Measurements from ENCODE around the gene TENM3.
A peak's percentile ranks its signal among the peaks of the same experiment; 100 is the strongest.

Gene TENM3

DNA sequence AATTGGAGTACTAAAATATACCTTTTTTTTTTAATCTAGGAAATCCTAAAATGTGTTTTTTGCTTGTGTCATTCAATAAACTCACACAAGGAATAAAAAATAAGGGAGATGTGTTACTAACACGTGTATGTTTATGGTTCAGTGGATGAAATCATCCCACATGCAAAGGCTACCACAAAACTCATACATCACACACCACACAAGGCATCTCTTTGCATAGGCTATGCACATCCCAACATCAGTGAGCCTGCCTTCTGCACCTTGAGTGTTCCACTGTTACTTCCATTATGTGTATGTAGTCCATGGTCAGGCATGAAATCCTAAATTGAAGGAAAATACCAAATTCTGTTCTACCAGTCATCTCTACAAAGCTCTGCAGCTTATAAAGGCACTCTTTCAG, 460.9 kb downstream of the TENM3 start:
- no peak overlapping the region for H3K9ac ChIP-seq (ENCODE audit: low read length)
- no peak overlapping the region for H3K27ac ChIP-seq (ENCODE audit: low read length)
- H3K27me3 ChIP-seq (ENCODE audit: control insufficient read depth, insufficient read depth, low read length): no peaks in the 10 kb centered on the region
- H3K36me3 ChIP-seq (ENCODE audit: control insufficient read depth, low read depth, low read length): no peaks in the 10 kb centered on the region
- H3K9me3 ChIP-seq (ENCODE audit: control insufficient read depth, low read depth, low read length): no peaks in the 10 kb centered on the region
- H3K4me1 ChIP-seq (ENCODE audit: control insufficient read depth, low read depth, low read length): peaks cover 10% of the 10 kb centered on the region
- H3K4me3 ChIP-seq (ENCODE audit: low read length): no peak overlapping the region

DNA sequence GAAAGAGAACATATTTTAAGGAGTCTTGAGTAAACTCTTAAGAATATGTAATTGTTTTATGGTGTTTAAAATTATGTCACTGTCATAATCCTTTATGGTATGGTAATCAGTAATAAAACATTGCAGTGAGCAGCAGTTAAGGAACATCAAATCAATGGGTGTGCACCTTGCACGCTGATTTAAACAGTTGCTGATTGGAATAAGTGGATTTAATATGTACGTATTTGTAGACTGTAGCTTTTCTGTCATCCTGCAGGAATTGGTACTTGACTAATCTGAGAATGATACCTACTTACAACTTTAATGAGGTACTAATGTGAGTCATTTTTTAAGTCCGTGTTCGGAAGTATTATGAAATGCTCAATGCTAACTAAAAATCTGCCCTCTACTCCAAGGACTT, 461.7 kb downstream of the TENM3 start:
- peaks cover 5% of the 10 kb centered on the region for H3K4me1 ChIP-seq (ENCODE audit: control insufficient read depth, low read depth, low read length)
- no peak overlapping the region for H3K9ac ChIP-seq (ENCODE audit: low read length)
- H3K27me3 ChIP-seq (ENCODE audit: control insufficient read depth, insufficient read depth, low read length): no peaks in the 10 kb centered on the region
- H3K36me3 ChIP-seq (ENCODE audit: control insufficient read depth, low read depth, low read length): no peaks in the 10 kb centered on the region
- no peak overlapping the region for H3K27ac ChIP-seq (ENCODE audit: low read length)
- H3K4me3 ChIP-seq (ENCODE audit: low read length): no peak overlapping the region
- H3K9me3 ChIP-seq (ENCODE audit: control insufficient read depth, low read depth, low read length): no peaks in the 10 kb centered on the region

DNA sequence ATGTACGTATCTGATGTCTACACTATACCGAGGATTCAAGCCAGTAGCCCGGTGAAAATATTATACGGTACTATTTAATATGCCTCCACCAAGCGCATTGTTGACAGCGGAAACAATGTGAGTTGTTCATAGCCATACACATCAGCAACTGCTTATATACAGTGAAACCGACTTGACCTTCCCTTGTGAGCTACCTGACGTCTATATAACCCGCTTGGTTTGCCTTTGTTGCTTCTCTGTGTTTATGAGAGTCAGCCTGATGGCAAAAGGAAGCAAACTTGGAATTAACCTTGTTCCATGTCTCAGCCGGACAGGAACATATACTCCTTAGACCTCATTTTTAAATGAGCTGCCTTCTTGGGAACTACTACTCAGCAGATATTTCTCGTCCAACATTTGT, 462.2 kb downstream of the TENM3 start:
- H3K36me3 ChIP-seq (ENCODE audit: control insufficient read depth, low read depth, low read length): no peaks in the 10 kb centered on the region
- H3K9me3 ChIP-seq (ENCODE audit: control insufficient read depth, low read depth, low read length): no peaks in the 10 kb centered on the region
- H3K9ac ChIP-seq (ENCODE audit: low read length): no peak overlapping the region
- peaks cover 1% of the 10 kb centered on the region for H3K4me1 ChIP-seq (ENCODE audit: control insufficient read depth, low read depth, low read length)
- no peak overlapping the region for H3K4me3 ChIP-seq (ENCODE audit: low read length)
- H3K27ac ChIP-seq (ENCODE audit: low read length): no peak overlapping the region
- no peaks in the 10 kb centered on the region for H3K27me3 ChIP-seq (ENCODE audit: control insufficient read depth, insufficient read depth, low read length)

DNA sequence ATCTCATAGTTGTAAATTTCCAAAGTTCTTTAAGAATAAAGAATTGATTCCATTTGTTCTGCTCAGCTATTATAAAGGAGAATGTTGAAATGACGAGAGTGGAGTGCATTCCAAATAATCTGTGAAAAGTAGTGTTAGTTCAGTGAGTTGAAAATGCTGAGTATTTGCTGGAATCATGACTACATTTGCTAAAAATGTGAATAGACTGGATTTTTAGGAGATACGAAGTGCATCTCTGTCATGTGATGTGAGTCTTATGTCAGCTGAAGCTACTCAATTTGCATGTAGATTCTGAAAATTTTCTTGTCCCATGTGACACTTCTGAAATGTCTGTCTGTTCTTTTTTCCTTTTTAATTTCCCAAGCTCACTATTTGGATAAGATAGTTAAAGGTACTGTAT, 468.0 kb downstream of the TENM3 start:
- no peak overlapping the region for H3K27ac ChIP-seq (ENCODE audit: low read length)
- H3K9ac ChIP-seq (ENCODE audit: low read length): no peak overlapping the region
- H3K36me3 ChIP-seq (ENCODE audit: control insufficient read depth, low read depth, low read length): no peaks in the 10 kb centered on the region
- H3K9me3 ChIP-seq (ENCODE audit: control insufficient read depth, low read depth, low read length): no peaks in the 10 kb centered on the region
- H3K4me3 ChIP-seq (ENCODE audit: low read length): no peak overlapping the region
- peaks cover 12% of the 10 kb centered on the region for H3K4me1 ChIP-seq (ENCODE audit: control insufficient read depth, low read depth, low read length)
- no peaks in the 10 kb centered on the region for H3K27me3 ChIP-seq (ENCODE audit: control insufficient read depth, insufficient read depth, low read length)

DNA sequence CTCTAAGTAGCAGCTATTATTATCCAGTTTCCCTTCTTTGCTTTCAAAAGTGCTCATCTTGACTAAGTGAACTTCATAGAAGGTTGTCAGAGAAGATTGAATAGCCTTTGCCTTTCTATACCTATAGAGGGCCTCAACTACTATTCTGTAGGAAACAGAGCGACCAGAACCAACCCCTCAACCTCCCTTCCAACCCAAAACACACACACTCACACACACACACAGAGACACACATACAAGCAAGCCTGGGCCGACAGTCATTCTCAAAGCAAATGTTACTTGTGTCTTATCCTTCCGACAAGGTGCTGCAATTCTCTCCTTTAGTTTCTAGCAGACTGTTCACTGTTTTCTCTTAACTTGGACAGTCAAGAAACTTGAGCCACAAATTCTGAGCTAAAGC, 472.3 kb downstream of the TENM3 start:
- Histone ChIP-seq H3K4me1 (ENCODE audit: control insufficient read depth, low read depth, low read length) (peaks cover 16% of the 10 kb centered on the region), H3K4me3 (ENCODE audit: low read length) (peak overlapping the region; percentile 7), H3K27ac (ENCODE audit: low read length) (no peak overlapping the region), H3K9me3 (ENCODE audit: control insufficient read depth, low read depth, low read length) (no peaks in the 10 kb centered on the region), H3K9ac (ENCODE audit: low read length) (no peak overlapping the region), H3K36me3 (ENCODE audit: control insufficient read depth, low read depth, low read length) (no peaks in the 10 kb centered on the region), H3K27me3 (ENCODE audit: control insufficient read depth, insufficient read depth, low read length) (no peaks in the 10 kb centered on the region)

DNA sequence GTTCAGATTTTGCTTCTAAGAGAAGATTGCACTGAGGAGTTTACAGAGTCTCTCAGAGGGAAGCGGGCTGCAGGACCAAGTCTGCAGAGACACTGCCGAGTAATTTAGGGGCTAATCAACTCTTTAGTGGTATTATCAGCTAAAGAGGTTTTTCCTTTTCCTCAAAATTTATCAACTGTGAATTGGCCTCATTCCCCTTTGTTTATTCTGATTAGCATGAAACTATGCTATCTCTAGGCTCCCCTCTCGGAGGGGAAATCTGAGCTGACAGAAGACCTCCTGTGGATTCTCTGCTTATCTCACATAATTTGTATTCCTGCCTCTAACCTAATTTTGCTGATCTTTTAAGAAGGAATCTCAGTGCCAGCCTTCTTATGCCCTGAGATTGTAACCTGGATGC, 473.0 kb downstream of the TENM3 start:
- H3K27me3 ChIP-seq (ENCODE audit: control insufficient read depth, insufficient read depth, low read length): no peaks in the 10 kb centered on the region
- no peak overlapping the region for H3K9ac ChIP-seq (ENCODE audit: low read length)
- H3K4me1 ChIP-seq (ENCODE audit: control insufficient read depth, low read depth, low read length): peaks cover 16% of the 10 kb centered on the region
- no peaks in the 10 kb centered on the region for H3K9me3 ChIP-seq (ENCODE audit: control insufficient read depth, low read depth, low read length)
- H3K36me3 ChIP-seq (ENCODE audit: control insufficient read depth, low read depth, low read length): no peaks in the 10 kb centered on the region
- H3K4me3 ChIP-seq (ENCODE audit: low read length): peak overlapping the region; percentile 6
- peak overlapping the region; percentile 11 for H3K27ac ChIP-seq (ENCODE audit: low read length)

DNA sequence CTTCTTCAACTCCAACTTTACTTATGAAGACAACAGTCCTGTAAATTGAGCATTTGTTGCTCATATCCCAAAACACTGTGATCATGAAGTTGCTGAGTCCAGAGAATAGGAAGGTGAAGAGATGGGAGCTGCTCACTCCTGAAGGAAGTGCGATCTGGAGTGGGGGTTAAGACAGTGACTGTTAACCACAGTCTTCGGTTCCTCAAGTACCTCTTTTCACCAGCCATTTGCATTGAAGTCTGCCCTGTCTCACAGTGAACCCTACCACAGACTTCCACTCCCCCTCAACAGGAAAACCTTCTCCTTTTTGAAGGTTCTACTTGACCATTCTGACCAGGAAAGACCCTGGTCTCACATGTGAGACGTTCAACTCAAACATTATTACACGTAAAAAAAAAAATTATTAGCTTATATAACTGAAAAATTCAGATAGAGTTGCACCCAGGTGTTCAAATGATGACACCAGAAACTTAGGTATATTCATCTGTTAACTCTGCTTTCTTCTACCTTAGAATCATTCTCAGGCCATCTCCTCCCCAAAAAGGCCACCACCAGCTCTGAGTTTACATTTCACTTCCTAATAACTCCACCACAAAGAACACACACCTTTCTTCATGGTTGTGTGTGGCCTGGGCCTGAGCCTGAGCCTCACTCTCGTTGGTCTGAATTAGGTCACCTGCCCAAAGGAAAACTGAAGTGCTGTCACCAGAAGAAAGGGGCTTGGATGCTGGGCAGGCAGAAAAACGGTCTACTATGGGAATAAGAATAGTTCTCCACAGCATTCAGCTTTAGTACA, 474.8 kb downstream of the TENM3 start:
- H3K27me3 ChIP-seq (ENCODE audit: control insufficient read depth, insufficient read depth, low read length): no peaks in the 10 kb centered on the region

DNA sequence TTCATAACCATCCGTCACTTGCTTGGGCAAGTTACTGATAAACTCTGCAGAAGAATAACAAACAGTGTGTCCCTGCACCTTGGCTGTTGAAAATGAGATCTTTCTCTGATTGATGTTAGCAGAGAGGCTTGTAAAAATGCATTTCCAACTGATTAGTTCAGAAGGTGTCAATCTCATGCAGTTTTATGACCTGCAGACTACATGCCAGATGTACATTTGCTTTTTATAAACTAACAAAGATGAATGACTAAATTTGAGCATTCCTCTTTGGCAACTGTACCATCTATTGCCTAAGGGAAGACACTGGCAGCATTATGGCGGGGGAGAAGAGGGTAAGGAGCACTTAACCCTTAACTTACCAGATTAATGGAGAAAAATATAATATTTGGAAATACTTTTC, 481.2 kb downstream of the TENM3 start:
- no peak overlapping the region for H3K4me3 ChIP-seq (ENCODE audit: low read length)
- H3K36me3 ChIP-seq (ENCODE audit: control insufficient read depth, low read depth, low read length): no peaks in the 10 kb centered on the region
- no peaks in the 10 kb centered on the region for H3K27me3 ChIP-seq (ENCODE audit: control insufficient read depth, insufficient read depth, low read length)
- no peaks in the 10 kb centered on the region for H3K4me1 ChIP-seq (ENCODE audit: control insufficient read depth, low read depth, low read length)
- no peak overlapping the region for H3K27ac ChIP-seq (ENCODE audit: low read length)
- H3K9ac ChIP-seq (ENCODE audit: low read length): no peak overlapping the region
- no peaks in the 10 kb centered on the region for H3K9me3 ChIP-seq (ENCODE audit: control insufficient read depth, low read depth, low read length)

More for the DNA sequence above, 474.8 kb downstream of the TENM3 start:
- H3K4me1 ChIP-seq (ENCODE audit: control insufficient read depth, low read depth, low read length): peaks cover 16% of the 10 kb centered on the region
- H3K9me3 ChIP-seq (ENCODE audit: control insufficient read depth, low read depth, low read length): no peaks in the 10 kb centered on the region
- H3K4me3 ChIP-seq (ENCODE audit: low read length): no peak overlapping the region
- no peak overlapping the region for H3K27ac ChIP-seq (ENCODE audit: low read length)
- no peak overlapping the region for H3K9ac ChIP-seq (ENCODE audit: low read length)
- no peaks in the 10 kb centered on the region for H3K36me3 ChIP-seq (ENCODE audit: control insufficient read depth, low read depth, low read length)

DNA sequence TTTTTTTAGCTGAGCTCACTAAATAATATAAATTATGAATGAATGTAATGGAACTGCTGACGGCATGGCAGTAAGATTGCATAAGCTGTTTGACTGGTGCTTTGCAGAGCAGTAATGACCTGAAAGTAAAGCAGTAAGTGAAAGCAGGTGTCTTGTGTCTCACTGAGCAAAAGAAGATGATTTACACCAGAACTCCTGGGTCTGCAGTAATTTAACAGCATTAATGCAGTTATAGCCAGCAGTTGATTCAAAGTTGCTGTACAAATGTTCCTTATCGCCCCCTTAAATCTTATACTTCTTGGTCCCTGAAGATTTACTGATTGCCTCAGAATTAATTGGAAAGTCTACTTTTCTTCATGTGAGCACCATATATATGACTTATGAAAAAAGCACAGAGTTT, 486.3 kb downstream of the TENM3 start:
- Histone ChIP-seq H3K9me3 (ENCODE audit: control insufficient read depth, low read depth, low read length) (no peaks in the 10 kb centered on the region), H3K4me1 (ENCODE audit: control insufficient read depth, low read depth, low read length) (no peaks in the 10 kb centered on the region), H3K4me3 (ENCODE audit: low read length) (no peak overlapping the region), H3K36me3 (ENCODE audit: control insufficient read depth, low read depth, low read length) (peaks cover 13% of the 10 kb centered on the region), H3K27ac (ENCODE audit: low read length) (no peak overlapping the region), H3K27me3 (ENCODE audit: control insufficient read depth, insufficient read depth, low read length) (no peaks in the 10 kb centered on the region), H3K9ac (ENCODE audit: low read length) (no peak overlapping the region)

DNA sequence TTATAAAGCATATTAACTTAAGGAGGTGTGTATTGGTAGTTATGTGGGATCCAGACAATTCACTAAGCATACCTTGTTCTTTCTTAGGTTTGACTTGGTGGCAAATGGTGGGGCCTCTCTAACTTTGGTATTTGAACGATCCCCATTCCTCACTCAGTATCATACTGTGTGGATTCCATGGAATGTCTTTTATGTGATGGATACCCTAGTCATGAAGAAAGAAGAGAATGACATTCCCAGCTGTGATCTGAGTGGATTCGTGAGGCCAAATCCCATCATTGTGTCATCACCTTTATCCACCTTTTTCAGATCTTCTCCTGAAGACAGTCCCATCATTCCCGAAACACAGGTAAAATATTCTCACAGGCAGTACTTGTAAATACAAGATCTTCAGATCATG, 487.6 kb downstream of the TENM3 start:
- no peaks in the 10 kb centered on the region for H3K9me3 ChIP-seq (ENCODE audit: control insufficient read depth, low read depth, low read length)
- H3K4me3 ChIP-seq (ENCODE audit: low read length): no peak overlapping the region
- no peak overlapping the region for H3K27ac ChIP-seq (ENCODE audit: low read length)
- no peak overlapping the region for H3K9ac ChIP-seq (ENCODE audit: low read length)
- H3K4me1 ChIP-seq (ENCODE audit: control insufficient read depth, low read depth, low read length): no peaks in the 10 kb centered on the region
- H3K36me3 ChIP-seq (ENCODE audit: control insufficient read depth, low read depth, low read length): peaks cover 13% of the 10 kb centered on the region
- no peaks in the 10 kb centered on the region for H3K27me3 ChIP-seq (ENCODE audit: control insufficient read depth, insufficient read depth, low read length)

DNA sequence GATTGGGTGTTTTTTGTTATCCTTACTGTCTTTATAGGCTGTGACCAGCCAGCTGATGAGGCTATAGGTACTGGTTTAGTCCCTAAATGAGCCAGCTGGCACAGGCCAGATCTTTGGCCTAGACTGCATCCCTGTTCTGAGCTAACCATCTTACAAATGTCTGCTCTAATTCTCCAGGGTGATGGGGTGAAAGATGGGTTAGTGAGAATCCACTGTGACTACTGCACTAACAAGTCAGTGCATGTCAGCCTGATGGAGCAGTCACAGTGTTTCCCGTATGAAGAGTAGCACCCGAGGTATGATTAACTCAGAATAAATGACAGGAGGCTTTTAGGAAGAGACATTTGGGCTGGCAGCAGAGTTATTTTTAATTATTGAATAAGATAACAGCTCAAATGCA, 493.0 kb downstream of the TENM3 start:
- Histone ChIP-seq H3K27me3 (ENCODE audit: control insufficient read depth, insufficient read depth, low read length) (no peaks in the 10 kb centered on the region), H3K4me1 (ENCODE audit: control insufficient read depth, low read depth, low read length) (no peaks in the 10 kb centered on the region), H3K4me3 (ENCODE audit: low read length) (no peak overlapping the region), H3K9ac (ENCODE audit: low read length) (no peak overlapping the region), H3K36me3 (ENCODE audit: control insufficient read depth, low read depth, low read length) (no peaks in the 10 kb centered on the region), H3K27ac (ENCODE audit: low read length) (no peak overlapping the region), H3K9me3 (ENCODE audit: control insufficient read depth, low read depth, low read length) (no peaks in the 10 kb centered on the region)

DNA sequence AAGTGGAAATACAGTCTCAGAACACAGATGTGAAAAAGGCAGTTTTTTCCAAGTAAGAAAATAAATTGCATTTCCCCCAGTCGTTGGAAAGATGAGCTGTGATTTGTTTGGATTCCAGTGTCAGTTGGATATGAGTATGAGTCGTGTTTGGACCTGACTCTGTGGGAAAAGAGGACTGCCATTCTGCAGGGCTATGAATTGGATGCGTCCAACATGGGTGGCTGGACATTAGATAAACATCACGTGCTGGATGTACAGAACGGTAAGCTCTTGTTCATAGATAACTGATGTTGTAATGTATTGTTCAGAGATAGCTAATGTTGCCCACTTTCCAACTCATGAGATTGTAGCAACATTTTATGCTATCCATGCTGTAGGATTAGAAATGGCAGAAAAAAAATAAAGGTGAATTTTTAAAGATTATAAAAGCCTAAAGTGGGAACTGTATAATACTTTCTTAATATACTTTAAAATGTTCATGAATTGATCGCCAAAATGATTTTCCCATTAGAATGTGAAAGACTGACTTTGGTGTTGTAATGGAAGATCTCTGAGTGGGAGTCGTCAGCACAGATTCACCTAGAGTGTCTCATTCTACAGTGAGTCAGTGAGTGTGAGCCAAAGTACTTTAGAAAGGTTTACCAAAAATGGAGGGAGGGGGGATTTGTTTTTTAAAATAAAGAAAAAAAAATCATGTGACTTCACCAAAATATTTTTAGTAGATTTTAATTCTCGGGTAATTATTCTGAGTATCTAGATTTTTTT, 495.3 kb downstream of the TENM3 start:
- Histone ChIP-seq H3K9ac (ENCODE audit: low read length) (no peak overlapping the region), H3K36me3 (ENCODE audit: control insufficient read depth, low read depth, low read length) (peaks cover 9% of the 10 kb centered on the region), H3K27me3 (ENCODE audit: control insufficient read depth, insufficient read depth, low read length) (no peaks in the 10 kb centered on the region), H3K4me3 (ENCODE audit: low read length) (no peak overlapping the region), H3K27ac (ENCODE audit: low read length) (no peak overlapping the region), H3K9me3 (ENCODE audit: control insufficient read depth, low read depth, low read length) (no peaks in the 10 kb centered on the region), H3K4me1 (ENCODE audit: control insufficient read depth, low read depth, low read length) (no peaks in the 10 kb centered on the region)
